ENCODE data around the gene ELAC1.
A peak's percentile ranks its signal among the peaks of the same experiment; 100 is the strongest.

Gene ELAC1

GRCh38 chr18:51017140-51017879, 49.5 kb downstream of the ELAC1 start:
- no peak for FAIRE-seq
- no peak for DNase-seq (ENCODE audit: low spot score)

GRCh38 chr18:51020536-51020935, 52.7 kb downstream of the ELAC1 start:
- DNase-seq (ENCODE audit: low spot score) (no peak), FAIRE-seq (no peak)

- no peak for FAIRE-seq
- DNase-seq (ENCODE audit: low spot score), result no peak
These were observed 53.6 kb downstream of the ELAC1 start for GRCh38 chr18:51021226-51021965.

GRCh38 chr18:51025512-51025911, 57.7 kb downstream of the ELAC1 start:
- no peak for FAIRE-seq
- DNase-seq (ENCODE audit: low spot score), result no peak

GRCh38 chr18:51028201-51028805, 60.5 kb downstream of the ELAC1 start:
- no peak for FAIRE-seq

GRCh38 chr18:51029378-51029693, 61.5 kb downstream of the ELAC1 start:
- DNase-seq (ENCODE audit: low spot score) (no peak), FAIRE-seq (no peak)

More at GRCh38 chr18:51028201-51028805, 60.5 kb downstream of the ELAC1 start:
- no peak for DNase-seq (ENCODE audit: low spot score)

GRCh38 chr18:51029694-51030536, 62.1 kb downstream of the ELAC1 start, which contains the start of gene SMAD4:
TSS of gene SMAD4 (plus strand) at chr18:51030213. CDS start at chr18:51047047, 16,834 bp downstream.
- peak; percentile 96 for DNase-seq (ENCODE audit: low spot score)
- no peak for FAIRE-seq

- FAIRE-seq (no peak), DNase-seq (ENCODE audit: low spot score) (peak; percentile 72)
These were observed 62.9 kb downstream of the ELAC1 start for GRCh38 chr18:51030537-51031258.

GRCh38 chr18:51032193-51032592, 64.4 kb downstream of the ELAC1 start:
- FAIRE-seq (no peak), DNase-seq (ENCODE audit: low spot score) (no peak)

GRCh38 chr18:51037230-51037629, 69.4 kb downstream of the ELAC1 start:
- no peak for DNase-seq (ENCODE audit: low spot score)
- FAIRE-seq, result no peak

Data from urothelium cell line (cell line).